ENCODE results near the gene FOXG1. TPM values are rescaled to one million over a fixed set of nuclear protein-coding genes. Genes with fewer than 3 reads are reported as not detected.

The FOXG1 gene
- total and polyA plus RNA-seq, 2 donors (not counting 1 experiment from before 2014, with no cell fraction given) = not detected

- Histone ChIP-seq H3K27me3 (replicated peaks in 1 of 4; ENCODE audit: control extremely low read depth in 1 of 4, control insufficient read depth in 3 of 4, insufficient read depth in 4 of 4, low read length in 3 of 4) (peaks cover 0 to 36% (median 30%) of the 10 kb centered on the region in 4 experiments), H3K79me2 (ENCODE audit: control insufficient read depth, insufficient read depth, low read length) (no peaks in the 10 kb centered on the region), H3K4me1 (ENCODE audit: control insufficient read depth in 2 of 2, insufficient read depth in 2 of 2, low read length in 2 of 2) (peaks cover 0 to 23% of the 10 kb centered on the region in 2 donors), H3K9me3 (ENCODE audit: control extremely low read depth in 1 of 3, control insufficient read depth in 2 of 3, insufficient read depth in 1 of 3, low read length in 2 of 3) (peaks cover 0 to 22% (median 0%) of the 10 kb centered on the region in 3 donors), H3K4me3 (ENCODE audit: control extremely low read depth in 1 of 5, extremely low read depth in 1 of 5, insufficient read depth in 1 of 5, low read depth in 2 of 5, low read length in 4 of 5) (no peak overlapping the region), H3K4me2 (replicated peaks; ENCODE audit: low read depth, low read length, poor library complexity, severe bottlenecking) (peak overlapping the region; percentile 68), H2AFZ (ENCODE audit: insufficient read depth, low read depth, low read length, poor library complexity, severe bottlenecking) (peak overlapping the region; percentile 49), H3K36me3 (replicated peaks in 1 of 2; ENCODE audit: control extremely low read depth in 1 of 2, control insufficient read depth in 1 of 2, extremely low read depth in 1 of 2, insufficient read depth in 2 of 2, low read length in 1 of 2) (no peaks in the 10 kb centered on the region), H4K20me1 (ENCODE audit: control insufficient read depth, insufficient read depth, low read length, poor library complexity, severe bottlenecking) (no peaks in the 10 kb centered on the region), H3K27ac (ENCODE audit: low read length in 2 of 2) (no peak overlapping the region), H3K9ac (ENCODE audit: low read length) (no peak overlapping the region)
- WGBS (ENCODE audit: insufficient coverage) = 13% methylated on average over 74 of the region's 100 CpGs
- TF ChIP-seq EZH2 (IDR thresholded peaks at IDR 0.05; ENCODE audit: borderline replicate concordance, insufficient read depth, low read depth, low read length, poor library complexity, severe bottlenecking) (no peak), CTCF (IDR thresholded peaks at IDR 0.05) (no peak)
- Mint-ChIP-seq H3K4me1 (peaks cover 20% of the 10 kb centered on the region), H3K4me3 (peak overlapping the region; percentile 64), H3K9me3 (ENCODE audit: insufficient read depth) (no peaks in the 10 kb centered on the region), H3K27me3 (peaks cover 57% of the 10 kb centered on the region), H3K27ac (no peak overlapping the region)
- no peak for ATAC-seq (ENCODE audit: low read depth)
- no peak for DNase-seq
- intact Hi-C loops (cut with micrococcal nuclease) = no loop called here
- ChIA-PET CTCF (no interaction called here), POLR2A (no interaction called here)
These were observed 654 bp downstream of the FOXG1 start for GRCh38 chr14:28767030-28767852.
